Bone marrow (tissue), 2 donors: ENCODE data around the gene NRG2.

Experiments used
- DNase-seq, 2 donors: peaks; one replicate each; lab custom pipeline; 2025; lab: John Stamatoyannopoulos, UW

Gene NRG2

GRCh38 chr5:139811274-139811607 is 231.9 kb downstream of the NRG2 start:
- DNase-seq: no peak

DNA sequence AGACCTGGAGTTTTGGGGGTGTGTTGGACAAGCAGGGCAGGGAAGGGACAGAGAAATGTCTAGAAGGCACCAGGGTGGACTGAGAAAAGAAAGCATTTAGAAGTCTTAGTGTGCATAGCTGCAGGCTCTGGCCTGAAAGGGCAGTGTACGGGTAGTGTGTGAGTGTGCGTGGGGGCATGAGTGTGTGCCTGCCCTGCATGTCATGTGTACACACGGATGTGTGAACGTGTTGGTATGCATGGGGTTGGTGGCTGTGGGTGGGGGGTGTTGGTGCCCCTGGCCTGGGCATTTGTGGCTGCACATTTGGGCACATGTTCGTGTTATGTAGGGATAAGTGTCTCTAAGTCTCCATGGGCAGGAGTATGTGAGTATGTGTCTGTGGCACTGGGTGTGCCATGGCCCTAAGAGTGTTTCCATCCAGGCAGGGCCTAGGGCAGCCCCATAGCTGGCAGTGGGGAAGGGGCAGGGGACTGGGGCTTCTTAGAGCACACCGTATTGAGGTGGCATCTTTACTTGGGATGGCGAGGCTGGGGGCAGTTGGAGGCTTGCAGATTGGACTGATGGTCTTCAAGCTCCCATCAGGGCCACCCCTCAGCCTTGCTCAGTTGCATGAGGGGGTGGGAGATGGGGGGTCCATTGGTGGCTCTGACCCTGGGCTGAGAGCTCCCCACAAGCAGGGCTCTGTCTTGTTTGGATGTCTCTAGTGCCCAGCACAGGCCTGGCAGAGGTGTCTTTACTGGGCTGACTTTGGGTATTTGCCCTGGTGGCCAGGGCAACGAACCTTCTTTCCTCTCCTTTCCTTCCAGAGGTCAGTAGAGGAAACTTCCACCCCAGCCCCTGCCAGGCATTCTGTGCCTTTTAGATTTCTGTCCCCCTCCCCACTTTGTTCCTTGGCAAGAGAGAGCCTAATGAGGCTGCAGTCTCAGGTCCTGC is 232.5 kb downstream of the NRG2 start:
- no peak for DNase-seq

DNA sequence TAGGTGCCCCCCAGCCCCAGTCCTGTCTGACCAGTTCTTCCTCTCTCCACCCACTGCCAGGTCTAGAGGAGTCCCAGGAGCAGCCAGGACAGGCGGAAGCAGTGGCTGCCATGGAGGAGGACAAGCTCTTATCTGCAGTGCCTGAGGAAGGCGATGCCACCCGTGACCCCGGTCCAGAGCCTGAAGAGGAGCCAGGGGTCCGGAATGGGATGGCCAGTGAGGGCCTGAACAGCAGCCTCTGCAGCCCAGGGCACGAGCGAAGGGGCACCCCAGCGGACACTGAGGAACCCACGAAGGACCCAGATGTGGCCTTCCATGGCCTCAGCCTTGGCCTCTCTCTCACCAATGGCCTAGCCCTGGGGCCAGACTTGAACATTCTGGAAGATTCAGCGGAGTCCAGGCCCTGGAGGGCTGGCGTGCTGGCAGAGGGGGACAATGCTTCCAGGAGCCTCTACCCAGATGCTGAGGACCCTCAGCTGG is 233.7 kb downstream of the NRG2 start:
- DNase-seq: no peak

GRCh38 chr5:139808481-139809330 is 234.4 kb downstream of the NRG2 start:
- DNase-seq: no peak

GRCh38 chr5:139807647-139808030 is 235.5 kb downstream of the NRG2 start:
- no peak for DNase-seq

DNA sequence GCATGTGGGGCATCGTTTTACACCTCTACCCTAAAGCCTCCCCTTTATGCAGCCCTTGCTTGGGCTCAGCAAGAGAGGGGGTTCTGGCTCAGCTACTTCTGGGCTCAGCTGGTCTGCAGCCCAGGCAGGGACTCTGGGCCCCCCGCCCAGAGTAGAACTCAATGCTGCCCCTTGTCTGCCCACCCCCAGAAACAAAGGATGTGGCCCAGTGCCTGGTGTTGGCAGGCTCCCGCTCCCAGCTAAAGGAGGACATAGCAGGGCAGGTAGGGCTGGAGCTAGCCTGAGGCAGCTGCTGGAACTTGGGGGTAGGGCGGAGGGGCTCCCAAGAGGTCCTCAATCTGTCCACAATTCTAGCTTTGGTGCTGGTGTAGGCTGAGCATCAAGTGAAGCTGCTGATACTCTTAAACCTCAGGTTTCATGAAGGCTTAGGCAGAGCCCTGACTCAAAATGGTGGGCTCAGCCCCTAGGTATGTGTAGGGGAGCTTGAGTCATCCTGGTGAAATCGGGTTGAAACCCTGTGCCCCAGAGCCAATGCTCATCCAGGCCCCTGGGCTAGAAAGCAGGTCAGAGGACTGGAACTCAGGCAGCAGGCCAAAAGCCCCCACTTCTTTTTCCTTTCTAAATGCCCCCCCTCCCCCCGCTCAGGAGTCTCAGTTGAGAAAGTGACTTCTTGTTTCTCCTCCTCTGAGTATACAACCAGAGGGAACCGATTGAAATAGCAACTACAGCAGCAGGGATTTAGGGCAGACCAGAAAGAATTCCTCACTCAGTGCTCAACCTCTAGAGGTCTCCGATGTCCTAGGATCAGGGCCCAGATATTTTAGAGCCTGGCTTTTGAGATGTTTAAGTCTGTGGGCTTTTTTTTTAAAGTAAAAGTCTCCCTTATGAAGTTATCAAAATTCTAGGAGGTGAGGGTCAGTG is 236.1 kb downstream of the NRG2 start:
- DNase-seq: no peak

- no peak for DNase-seq
These were observed 237.0 kb downstream of the NRG2 start for GRCh38 chr5:139806111-139806510.

- no peak for DNase-seq
These were observed 237.6 kb downstream of the NRG2 start for GRCh38 chr5:139805545-139805944.

DNA sequence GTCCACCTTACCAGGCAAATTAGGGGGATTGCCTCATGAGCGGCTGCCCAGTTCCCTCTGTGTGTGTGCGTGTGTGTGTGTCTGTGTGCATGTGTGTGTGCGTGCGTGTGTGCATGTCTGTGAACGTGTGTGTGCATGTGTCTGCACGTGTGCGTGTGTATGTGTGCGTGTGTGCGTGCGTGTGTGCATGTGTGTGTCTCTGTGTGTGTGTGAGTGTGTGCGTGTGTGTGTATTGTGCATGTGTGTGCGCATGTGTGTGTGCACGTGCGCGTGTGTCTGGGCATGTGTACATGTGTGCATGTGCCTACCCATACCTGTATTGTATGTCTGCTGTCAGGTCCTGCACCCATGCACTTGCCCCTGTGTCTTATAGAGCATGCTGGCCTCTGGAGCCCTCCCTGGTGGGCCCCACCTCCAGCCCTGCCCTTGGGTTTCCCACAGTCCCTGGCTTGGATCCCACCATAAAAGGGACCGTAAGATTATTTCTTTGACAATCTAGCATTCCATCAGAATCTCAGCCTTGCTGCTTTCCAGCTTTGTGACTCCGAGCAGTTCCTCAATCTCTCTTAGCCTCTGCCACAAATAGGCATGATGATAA is 238.2 kb downstream of the NRG2 start:
- DNase-seq: no peak

DNA sequence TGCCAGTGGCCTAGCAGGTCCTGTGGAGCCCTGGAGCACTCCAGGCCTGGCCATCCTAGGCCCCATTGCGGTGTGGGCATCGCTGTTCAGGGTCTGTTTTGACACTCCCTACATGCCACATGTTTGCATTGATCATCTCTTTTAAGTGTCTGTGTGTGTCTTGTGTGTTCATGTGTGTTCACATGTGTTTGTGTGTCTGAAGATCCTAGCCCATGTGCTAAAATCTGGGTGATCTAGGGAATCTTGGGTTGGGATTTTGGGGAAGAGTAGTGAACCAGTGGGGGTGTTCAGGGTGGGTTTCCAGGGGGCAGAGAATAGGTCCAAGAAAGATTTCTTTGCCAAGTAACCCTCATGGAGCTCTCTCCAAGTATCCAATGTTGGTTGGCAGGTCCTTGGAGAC is 239.1 kb downstream of the NRG2 start:
- no peak for DNase-seq

GRCh38 chr5:139799359-139799758 is 243.7 kb downstream of the NRG2 start:
- no peak for DNase-seq

- DNase-seq: no peak
These were observed 244.2 kb downstream of the NRG2 start for GRCh38 chr5:139798883-139799282.

DNA sequence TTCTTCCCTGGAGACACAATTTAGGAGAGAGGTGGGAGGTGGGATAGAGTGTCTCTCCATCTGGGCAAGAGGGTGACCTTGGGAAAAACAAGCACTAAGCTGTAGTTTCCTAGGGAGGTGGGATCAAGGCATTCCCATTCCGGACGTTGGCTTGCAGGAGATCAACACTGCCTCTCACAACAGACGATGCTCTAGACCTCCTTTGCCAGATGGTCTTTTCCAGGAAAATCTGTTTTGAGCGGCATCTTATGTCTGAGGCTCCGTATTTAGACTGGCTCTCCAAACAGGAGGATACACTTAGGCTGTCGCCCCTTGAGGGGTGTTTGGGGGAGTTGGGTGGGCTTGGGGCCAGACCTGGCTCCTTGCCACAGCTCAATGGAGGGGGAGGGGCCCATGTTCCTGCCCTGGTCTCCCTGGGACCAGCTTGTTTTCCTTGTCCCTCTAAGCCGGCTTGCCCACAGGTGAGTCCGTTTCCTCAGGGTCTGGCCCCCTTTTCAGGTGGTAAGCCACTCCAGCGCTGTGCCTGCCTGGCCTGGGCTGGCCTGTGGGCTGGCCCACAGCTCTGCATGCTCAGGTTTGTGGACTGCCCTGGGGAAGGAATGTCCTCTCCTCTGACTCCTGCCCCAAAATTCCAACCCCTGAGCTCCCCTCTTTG is 245.1 kb downstream of the NRG2 start:
- DNase-seq: no peak

- no peak for DNase-seq
These were observed 245.8 kb downstream of the NRG2 start for GRCh38 chr5:139797335-139797734.
